ENCODE measurements around the gene EFCAB12. TPM values are rescaled to one million over a fixed set of nuclear protein-coding genes. Genes with fewer than 3 reads are reported as not detected.

Gene EFCAB12
- total RNA-seq, 1 experiment from 2014 or later: 2.2 TPM

GRCh38 chr3:129419476-129419875 lies 9.0 kb downstream of the EFCAB12 start:
- Histone ChIP-seq H3K4me1 (replicated peaks; ENCODE audit: insufficient read depth) (peaks cover 13% of the 10 kb centered on the region), H4K20me1 (ENCODE audit: insufficient read depth) (no peaks in the 10 kb centered on the region), H3K4me2 (no peak overlapping the region), H3F3A (ENCODE audit: insufficient read depth, low read depth) (peaks cover 13% of the 10 kb centered on the region; the same call in 1 of the 2 replicates), H3K27ac (no peak overlapping the region), H3K4me3 (no peak overlapping the region), H3K36me3 (ENCODE audit: low read depth) (no peaks in the 10 kb centered on the region), H2AFZ (no peak overlapping the region), H3K9me2 (ENCODE audit: insufficient read depth) (no peaks in the 10 kb centered on the region), H3K79me2 (ENCODE audit: low read depth) (no peaks in the 10 kb centered on the region), H3K27me3 (ENCODE audit: insufficient read depth, low read depth) (no peaks in the 10 kb centered on the region), H3K9me3 (ENCODE audit: insufficient read depth, low read depth) (no peaks in the 10 kb centered on the region)
- intact Hi-C loops (cut with micrococcal nuclease; ENCODE audit: unreplicated experiment): no loop called here
- ChIA-PET CTCF (no interaction called here), POLR2A (ENCODE audit: unreplicated experiment) (no interaction called here)
- no TSS peak for BruUV-seq (replicated peaks)
- DNase-seq: no peak
- TF ChIP-seq CTCF (conservative IDR thresholded peaks at IDR 0.05): no peak
- TF ChIP-seq EZH2 (IDR thresholded peaks at IDR 0.05; ENCODE audit: low read depth): no peak

- ChIA-PET CTCF (no interaction called here), POLR2A (ENCODE audit: unreplicated experiment) (interaction anchor here (0.6 kb wide), 1 partner anchor 14 kb away, joined by 3 read pairs; no protein-coding TSS in a partner anchor)
- Histone ChIP-seq H3K4me3 (no peak overlapping the region), H3K9me3 (ENCODE audit: insufficient read depth, low read depth) (no peaks in the 10 kb centered on the region), H3K4me2 (no peak overlapping the region), H3K36me3 (ENCODE audit: low read depth) (no peaks in the 10 kb centered on the region), H3K9me2 (ENCODE audit: insufficient read depth) (no peaks in the 10 kb centered on the region), H3K79me2 (ENCODE audit: low read depth) (no peaks in the 10 kb centered on the region), H2AFZ (no peak overlapping the region), H3K27ac (no peak overlapping the region), H3K4me1 (replicated peaks; ENCODE audit: insufficient read depth) (peaks cover 17% of the 10 kb centered on the region), H3F3A (ENCODE audit: insufficient read depth, low read depth) (peaks cover 17% of the 10 kb centered on the region; the same call in 1 of the 2 replicates), H3K27me3 (ENCODE audit: insufficient read depth, low read depth) (no peaks in the 10 kb centered on the region), H4K20me1 (ENCODE audit: insufficient read depth) (no peaks in the 10 kb centered on the region)
- BruUV-seq (replicated peaks): no TSS peak
- DNase-seq: no peak
- intact Hi-C loops (cut with micrococcal nuclease; ENCODE audit: unreplicated experiment): no loop called here
- TF ChIP-seq EZH2 (IDR thresholded peaks at IDR 0.05; ENCODE audit: low read depth) (no peak), CTCF (conservative IDR thresholded peaks at IDR 0.05) (no peak)
Measured at GRCh38 chr3:129418041-129418973, 10.1 kb downstream of the EFCAB12 start.

- peaks cover 27% of the 10 kb centered on the region for H3K4me1 ChIP-seq (replicated peaks; ENCODE audit: insufficient read depth)
- H3K9me3 ChIP-seq (ENCODE audit: insufficient read depth, low read depth): no peaks in the 10 kb centered on the region
- peak in 1 of 2 experiments; percentile 16 for DNase-seq
- no peaks in the 10 kb centered on the region for H3K36me3 ChIP-seq (ENCODE audit: low read depth)
- H3K4me3 ChIP-seq: no peak overlapping the region
- H3K9me2 ChIP-seq (ENCODE audit: insufficient read depth): no peaks in the 10 kb centered on the region
- CTCF ChIA-PET: no interaction called here
- H4K20me1 ChIP-seq (ENCODE audit: insufficient read depth): no peaks in the 10 kb centered on the region
- no peak overlapping the region for H3K27ac ChIP-seq
- peaks cover 26% of the 10 kb centered on the region; the same call in 1 of the 2 replicates for H3F3A ChIP-seq (ENCODE audit: insufficient read depth, low read depth)
- no peak overlapping the region for H2AFZ ChIP-seq
- no peaks in the 10 kb centered on the region for H3K79me2 ChIP-seq (ENCODE audit: low read depth)
- TF ChIP-seq EZH2 (IDR thresholded peaks at IDR 0.05; ENCODE audit: low read depth) (no peak), CTCF (conservative IDR thresholded peaks at IDR 0.05) (no peak)
- no TSS peak for BruUV-seq (replicated peaks)
- intact Hi-C loops (cut with micrococcal nuclease; ENCODE audit: unreplicated experiment): no loop called here
- no peak overlapping the region for H3K4me2 ChIP-seq
- no peaks in the 10 kb centered on the region for H3K27me3 ChIP-seq (ENCODE audit: insufficient read depth, low read depth)
- POLR2A ChIA-PET (ENCODE audit: unreplicated experiment): no interaction called here
Measured at GRCh38 chr3:129417326-129417725, 11.1 kb downstream of the EFCAB12 start.
